ENCODE results near the gene LRRC41. TPM values are rescaled to one million over a fixed set of nuclear protein-coding genes. Genes with fewer than 3 reads are reported as not detected.
"Not testable (repeated sequence)": the region's sequence is repeated elsewhere in the genome, so short reads cannot be mapped to it uniquely, and the experiment has no call there.

The LRRC41 gene
- total RNA-seq (2014; rRNA removed; shearing (Covaris generic)) = 61.4 and 69.7 TPM in 2 replicates

DNA sequence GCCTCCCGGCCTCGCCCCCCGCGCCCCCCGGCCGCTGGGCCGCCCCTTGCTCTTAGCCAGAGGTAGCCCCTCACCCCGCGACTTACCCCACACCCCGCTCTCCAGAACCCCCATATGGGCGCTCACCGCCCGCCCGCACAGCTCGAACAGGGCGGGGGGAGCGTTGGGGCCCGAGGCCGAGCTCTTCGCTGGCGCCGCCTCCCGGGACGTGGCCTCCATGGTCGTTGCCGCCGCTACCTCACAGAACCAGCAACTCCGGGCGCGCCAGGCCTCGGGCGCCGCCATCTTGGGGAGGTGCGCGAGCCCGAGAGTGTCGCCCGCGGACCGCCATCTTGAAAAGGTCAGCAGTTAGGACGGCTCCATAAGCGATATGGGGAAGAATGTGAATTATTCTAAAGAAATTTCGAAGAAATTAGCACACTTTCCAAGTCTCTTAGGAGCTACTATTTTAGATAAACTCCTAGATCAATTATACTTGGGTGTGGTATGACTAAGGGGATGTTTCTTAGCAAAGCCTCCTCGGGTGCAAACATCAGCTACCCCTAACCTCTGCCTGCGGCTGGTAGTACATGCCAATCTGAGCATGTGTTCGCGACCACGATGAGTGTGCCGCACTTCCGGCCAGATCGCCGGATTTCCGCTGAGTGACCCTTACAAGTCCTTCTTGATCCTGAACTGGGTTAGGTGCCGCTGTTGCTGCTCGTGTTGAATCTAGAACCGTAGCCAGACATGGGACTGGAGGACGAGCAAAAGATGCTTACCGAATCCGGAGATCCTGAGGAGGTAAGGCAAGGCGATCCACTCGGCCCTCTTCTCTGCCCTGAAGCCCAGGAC is at the start of gene LRRC41, which contains the start of gene UQCRH:
TSS of gene LRRC41 (minus strand) at position 579 of the 834 bp plus-strand sequence. CDS start at position 285, 294 bp downstream.
TSS of gene UQCRH (plus strand) at position 661 of the 834 bp plus-strand sequence. CDS start at position 730, 69 bp downstream.
- DNase-seq (ENCODE audit: low spot score) = peak; percentile 95

GRCh38 chr1:46352363-46352762 is 48.9 kb upstream of the LRRC41 start:
- DNase-seq (ENCODE audit: low spot score) = no peak

GRCh38 chr1:46345281-46345680 is 41.9 kb upstream of the LRRC41 start:
- no peak for DNase-seq (ENCODE audit: low spot score)

DNA sequence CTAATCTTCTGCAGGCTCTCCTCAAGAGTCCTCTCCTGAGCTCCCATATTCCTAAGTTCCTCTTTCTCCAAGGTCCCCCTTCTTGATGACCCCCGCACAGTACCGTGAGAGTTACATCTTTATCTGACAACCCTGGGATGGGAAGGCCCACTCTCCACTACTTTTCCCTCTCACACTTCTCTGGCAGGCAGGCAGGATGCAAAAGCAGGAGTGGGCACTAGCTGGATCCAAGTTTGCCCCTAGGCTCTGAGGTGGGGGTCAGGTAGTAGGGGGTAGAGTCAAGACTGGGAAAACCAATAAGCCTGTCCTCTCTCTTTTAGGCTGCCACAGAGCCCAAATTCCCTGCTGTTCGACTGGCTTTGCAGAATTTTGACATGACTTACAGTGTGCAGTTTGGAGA is 41.1 kb upstream of the LRRC41 start:
- DNase-seq (ENCODE audit: low spot score) = no peak

- no peak for DNase-seq (ENCODE audit: low spot score)
Measured at GRCh38 chr1:46343705-46344104, 40.3 kb upstream of the LRRC41 start.

GRCh38 chr1:46343351-46343695 is 39.9 kb upstream of the LRRC41 start:
- DNase-seq (ENCODE audit: low spot score) = no peak

DNA sequence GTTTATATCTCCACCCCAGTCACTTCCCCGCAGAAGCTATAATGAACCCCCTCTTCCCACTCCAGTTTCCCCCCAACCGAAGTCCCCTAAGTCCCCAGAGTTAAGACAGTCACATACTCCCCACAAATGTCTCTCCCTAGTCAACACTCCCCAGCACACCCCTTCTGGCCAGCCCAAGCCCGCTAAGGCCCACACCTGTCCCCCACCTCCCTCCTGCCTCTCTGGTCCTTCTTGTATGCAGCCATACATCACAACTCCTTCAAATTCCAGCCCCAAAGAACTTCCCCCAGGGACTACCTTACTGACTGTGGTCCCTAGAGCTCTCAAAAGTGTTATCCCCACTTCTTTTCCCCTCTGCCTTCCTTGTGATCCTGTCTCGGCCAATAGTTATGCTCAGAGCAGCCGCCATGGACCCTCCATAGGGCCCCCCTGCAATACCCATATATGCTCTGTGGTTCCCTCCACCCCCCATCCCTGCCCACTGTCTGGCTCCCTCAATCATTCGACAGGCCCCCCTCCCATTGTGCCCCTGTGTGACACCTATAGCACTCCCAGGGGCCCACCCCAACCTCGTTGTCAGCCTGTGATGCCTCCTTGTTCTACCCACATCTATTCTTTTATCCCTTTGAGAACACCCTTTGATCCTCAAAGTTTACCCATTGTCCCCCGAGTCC is 39.4 kb upstream of the LRRC41 start:
- no peak for DNase-seq (ENCODE audit: low spot score)

- peak; percentile 52 for DNase-seq (ENCODE audit: low spot score)
Measured at GRCh38 chr1:46342084-46342656, 38.8 kb upstream of the LRRC41 start.

DNA sequence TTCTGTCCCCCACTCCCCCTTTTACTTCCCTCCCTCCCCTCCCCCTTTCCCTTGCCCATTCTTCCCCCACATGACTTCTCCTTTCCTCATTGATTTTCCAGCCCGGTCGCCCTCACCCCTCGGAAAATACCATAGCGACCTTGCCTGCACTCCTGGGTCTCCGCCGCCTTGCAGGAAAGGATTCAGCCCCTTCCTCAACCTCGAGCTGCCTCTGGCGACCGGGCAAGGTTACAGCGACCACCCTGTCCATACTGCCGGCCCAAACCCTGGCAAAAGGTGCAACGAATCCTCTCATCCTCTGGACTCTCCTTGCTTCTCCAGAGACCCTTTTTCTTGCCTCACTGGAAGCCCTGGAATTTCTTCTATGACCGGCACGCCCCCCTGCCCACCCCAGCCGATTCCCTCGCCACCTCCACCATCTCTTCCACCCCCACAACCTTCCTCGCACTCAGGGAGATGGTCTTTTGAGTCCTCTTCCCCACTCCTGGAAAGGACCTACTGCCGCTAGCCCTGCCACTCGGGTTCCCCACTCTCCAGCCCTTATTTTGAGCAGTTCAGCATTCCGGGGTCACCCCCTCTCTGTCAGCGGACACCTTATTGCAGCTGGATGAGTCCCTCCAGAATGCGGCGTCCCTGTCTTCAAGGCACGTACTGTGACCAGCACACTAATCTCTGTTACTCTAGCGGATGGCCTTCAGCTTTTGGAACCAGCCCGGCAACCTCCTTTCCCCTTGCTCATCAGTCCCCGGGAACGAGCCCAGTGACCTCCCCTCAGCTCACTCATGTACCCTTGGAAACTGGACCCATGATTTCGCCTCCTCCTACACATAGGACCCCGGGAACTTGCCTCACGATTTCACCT is 38.0 kb upstream of the LRRC41 start:
- DNase-seq (ENCODE audit: low spot score) = no peak

GRCh38 chr1:46340404-46341221 is 37.2 kb upstream of the LRRC41 start, which contains the start of gene NSUN4:
TSS of gene NSUN4 (plus strand) at chr1:46340807. CDS start at chr1:46340827, 20 bp downstream.
- DNase-seq (ENCODE audit: low spot score) = peak; percentile 87

- not testable (repeated sequence) for DNase-seq (ENCODE audit: low spot score)
Measured at GRCh38 chr1:46337409-46337808, 34.0 kb upstream of the LRRC41 start.

GRCh38 chr1:46335081-46335480 is 31.7 kb upstream of the LRRC41 start:
- no peak for DNase-seq (ENCODE audit: low spot score)

DNA sequence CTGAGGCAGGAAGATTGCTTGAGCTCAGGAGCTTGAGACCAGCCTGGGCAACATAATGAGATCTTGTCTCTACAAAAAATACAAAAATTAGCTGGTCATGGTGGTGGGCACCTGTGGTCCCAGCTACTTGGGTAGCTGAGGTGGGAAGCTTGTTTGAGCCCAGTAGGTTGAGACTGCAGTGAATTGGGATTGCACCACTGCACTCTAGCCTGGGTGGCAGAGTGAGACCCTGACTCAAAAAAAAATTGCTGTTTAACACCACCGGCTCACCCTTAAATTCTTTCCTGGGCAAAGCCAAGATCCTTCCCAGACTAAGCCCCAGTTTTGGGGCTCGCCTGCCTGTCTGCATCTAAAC is 30.6 kb upstream of the LRRC41 start:
- no peak for DNase-seq (ENCODE audit: low spot score)

DNA sequence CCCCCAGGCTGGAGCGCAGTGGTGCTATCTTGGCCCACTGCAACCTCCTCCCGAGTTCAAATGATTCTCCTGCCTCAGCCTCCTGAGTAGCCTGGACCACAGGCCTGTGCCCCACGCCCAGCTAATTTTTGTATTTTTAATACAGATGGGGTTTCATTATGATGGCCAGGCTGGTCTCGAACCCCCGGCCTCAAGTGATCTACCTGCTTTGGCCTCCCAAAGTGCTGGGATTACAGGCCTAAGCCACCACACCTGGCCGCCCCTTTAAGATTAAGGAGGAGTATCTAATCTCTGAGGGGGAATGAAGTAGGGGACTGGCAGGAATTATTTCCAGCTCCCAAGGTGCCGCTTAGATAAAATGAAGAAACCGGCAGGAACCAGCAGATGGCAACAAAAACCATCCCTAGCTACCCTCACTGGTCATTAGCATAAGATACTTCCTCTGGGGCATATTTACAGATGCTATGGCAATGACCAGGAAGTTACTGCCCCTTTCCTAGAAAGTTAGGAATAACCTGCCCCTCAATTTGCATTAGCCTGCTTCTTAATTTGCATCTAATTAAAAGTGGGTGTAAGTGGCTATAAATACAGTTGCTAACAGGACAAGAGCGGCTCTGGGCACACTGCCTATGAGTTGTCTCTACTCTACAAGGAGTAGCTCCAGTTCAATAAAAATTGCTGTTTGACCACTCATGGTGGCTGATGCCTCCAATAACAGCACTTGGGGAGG is 30.0 kb upstream of the LRRC41 start:
- DNase-seq (ENCODE audit: low spot score) = peak; percentile 47

DNA sequence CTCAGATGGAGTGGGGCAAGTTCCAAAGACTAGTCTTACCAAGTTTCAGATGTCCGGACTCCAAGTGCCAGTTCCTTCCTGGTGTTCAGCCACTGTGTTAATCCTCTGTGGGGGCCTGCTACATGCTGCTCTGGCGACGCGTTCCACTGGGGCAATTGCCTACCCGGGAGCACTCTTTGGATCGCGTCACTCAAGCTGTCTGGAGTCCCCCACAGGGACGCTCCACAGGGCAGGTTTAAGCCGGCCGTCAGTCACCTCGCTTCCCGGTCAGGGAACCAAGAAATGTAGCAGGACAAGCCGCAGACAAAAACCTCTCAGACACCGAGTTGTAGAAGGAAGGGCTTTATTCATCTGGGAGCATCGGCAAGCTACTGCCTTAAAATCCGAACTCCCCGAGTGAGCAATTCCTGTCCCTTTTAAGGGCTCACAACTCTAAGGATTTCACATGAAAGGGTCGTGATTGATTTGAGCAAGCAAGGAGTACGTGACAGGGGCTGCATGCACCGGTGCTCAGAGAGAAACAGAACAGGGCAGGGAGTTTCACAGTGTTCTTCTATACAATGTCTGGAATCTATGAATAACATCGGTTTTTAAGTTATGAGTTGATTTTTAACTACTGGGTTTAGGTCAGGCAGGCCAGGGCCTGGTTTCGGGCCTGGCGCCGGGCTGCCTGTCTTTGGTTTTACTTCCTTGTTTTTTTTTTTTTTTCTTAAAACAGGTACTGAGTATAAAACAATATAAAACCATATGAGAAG is 28.5 kb upstream of the LRRC41 start:
- not testable (repeated sequence) for DNase-seq (ENCODE audit: low spot score)

GRCh38 chr1:46330381-46330780 is 27.0 kb upstream of the LRRC41 start:
- DNase-seq (ENCODE audit: low spot score) = not testable (repeated sequence)

DNA sequence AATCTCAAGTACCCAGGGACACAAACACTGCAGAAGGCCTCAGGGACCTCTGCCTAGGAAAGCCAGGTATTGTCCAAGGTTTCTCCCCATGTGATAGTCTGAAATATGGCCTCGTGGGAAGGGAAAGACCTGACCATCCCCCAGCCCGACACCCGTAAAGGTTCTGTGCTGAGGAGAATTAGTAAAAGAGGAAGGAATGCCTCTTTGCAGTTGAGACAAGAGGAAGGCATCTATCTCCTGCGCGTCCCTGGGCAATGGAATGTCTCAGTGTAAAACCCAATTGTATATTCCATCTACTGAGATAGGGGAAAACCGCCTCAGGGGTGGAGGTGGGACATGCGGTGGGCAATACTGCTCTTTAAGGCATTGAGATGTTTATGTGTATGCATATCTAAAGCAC is 26.4 kb upstream of the LRRC41 start:
- DNase-seq (ENCODE audit: low spot score) = not testable (repeated sequence)

GRCh38 chr1:46328182-46328581 is 24.8 kb upstream of the LRRC41 start:
- DNase-seq (ENCODE audit: low spot score) = not testable (repeated sequence)

Data from A172 (cell line).